Motor neuron (in vitro differentiated cells): ENCODE results near the gene FARP1. TPM values are rescaled to one million over a fixed set of nuclear protein-coding genes. Genes with fewer than 3 reads are reported as not detected.

ENCODE experiments used
- ATAC-seq, 8 experiments: fragments of 200-7000 bp; cut with Tn5 transposase; replicated peaks in 6 of 8; 2 replicates each; pipeline ENCODE4 v1.8.0; 2021; ENCODE audit warnings: mild to moderate bottlenecking in 8 of 8, moderate library complexity in 8 of 8
- H3K27ac ChIP-seq, 2 donors: fragments of 250-450 bp; sonication (Bioruptor Pico); 2 replicates each; pipeline ENCODE4 v1.9.0; 2021; ENCODE audit warnings: antibody characterized with exemption in 2 of 2, mild to moderate bottlenecking in 2 of 2, moderate library complexity in 1 of 2
- H3K4me1 ChIP-seq, 2 donors: fragments of 250-450 bp; sonication (Bioruptor Pico); replicated peaks in 1 of 2; 2 replicates each; pipeline ENCODE4 v1.6.1; 2021; ENCODE audit warnings: antibody characterized with exemption in 2 of 2, mild to moderate bottlenecking in 2 of 2, moderate library complexity in 1 of 2
- H3K4me3 ChIP-seq, 5 donors: fragments of 250-450 bp; sonication (Bioruptor Pico); 2 replicates each; pipeline ENCODE4 v1.9.0; 2021; ENCODE audit warnings: antibody characterized with exemption in 5 of 5, mild to moderate bottlenecking in 5 of 5, moderate library complexity in 4 of 5
- WGBS, 10 experiments: fragments of 450-650 bp; shearing (Covaris generic); methylation state at CpG; one replicate each; pipeline ENCODE4 v1.0.0; 2022; 5-methylcytosine and 5-hydroxymethylcytosine counted together
- in situ Hi-C, 9 experiments: fragments of 400-800 bp; cut with MboI; loops; one replicate each; pipeline ENCODE4 v1.15.0; 2021; ENCODE audit warnings: low sequenced_read_pairs in 9 of 9, low pct_unique_long_range_greater_than_20kb in 2 of 9; ENCODE audit not compliant: unreplicated experiment in 9 of 9
- total RNA-seq, 8 experiments: library from RNA; unstranded; fragments of 300-600 nt; gene quantifications; 2 replicates each; pipeline versions ENCODE4 v1.2.3 to v1.2.4, GENCODE V29; 2022

FARP1 gene
- total RNA-seq, 8 experiments from 2014 or later, result 6.5 to 349 (median 25.6) TPM

DNA sequence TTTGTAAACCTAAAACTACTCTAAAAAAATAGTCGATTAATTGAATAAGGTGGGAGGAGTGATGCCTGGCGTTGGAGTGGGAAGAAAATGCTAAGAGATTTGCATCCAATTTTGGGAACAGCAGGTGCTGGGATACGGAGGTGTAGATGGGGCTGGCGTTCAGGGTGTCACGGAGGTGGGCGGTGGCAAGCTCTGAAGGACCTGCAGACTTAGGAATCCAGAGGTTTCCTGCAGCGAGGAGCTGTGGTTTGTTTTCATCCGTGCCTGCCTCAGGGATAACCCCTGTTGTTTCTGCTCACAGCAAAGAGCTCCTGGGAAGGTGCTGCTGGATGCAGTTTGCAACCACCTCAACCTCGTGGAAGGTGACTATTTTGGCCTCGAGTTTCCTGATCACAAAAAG, 200.6 kb downstream of the FARP1 start:
- WGBS, 10 experiments, result 48 to 100% (median 91%) methylated on average over 1 to 10 of the region's 10 CpGs; no CpG with 5 or more reads in 2 of the 10 experiments
- no peak for ATAC-seq
- H3K27ac ChIP-seq, result no peak overlapping the region
- in situ Hi-C loops, result no loop called here
- H3K4me1 ChIP-seq, result peaks cover 0 to 4% of the 10 kb centered on the region in 2 donors
- no peak overlapping the region for H3K4me3 ChIP-seq

DNA sequence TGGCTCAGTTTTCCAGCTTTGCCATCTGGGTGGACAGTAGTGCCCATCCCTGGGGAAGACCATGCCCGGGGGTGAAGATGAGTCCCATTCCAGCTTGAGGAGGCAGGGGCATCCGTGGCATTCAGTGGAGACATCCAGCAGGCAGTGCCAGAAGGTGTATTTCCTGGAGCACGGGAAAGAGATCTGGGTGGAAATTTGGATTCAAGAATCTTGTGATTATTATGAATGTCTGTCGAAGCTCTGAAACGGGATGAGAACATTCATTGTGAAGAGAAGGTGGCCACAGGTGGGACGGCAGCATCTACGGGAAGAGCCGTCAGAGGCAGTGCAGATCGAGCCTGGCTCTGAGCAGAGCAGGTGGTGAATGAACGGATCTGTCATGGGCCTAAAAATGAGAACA, 201.5 kb downstream of the FARP1 start:
- Histone ChIP-seq H3K27ac (no peak overlapping the region), H3K4me3 (no peak overlapping the region)

DNA sequence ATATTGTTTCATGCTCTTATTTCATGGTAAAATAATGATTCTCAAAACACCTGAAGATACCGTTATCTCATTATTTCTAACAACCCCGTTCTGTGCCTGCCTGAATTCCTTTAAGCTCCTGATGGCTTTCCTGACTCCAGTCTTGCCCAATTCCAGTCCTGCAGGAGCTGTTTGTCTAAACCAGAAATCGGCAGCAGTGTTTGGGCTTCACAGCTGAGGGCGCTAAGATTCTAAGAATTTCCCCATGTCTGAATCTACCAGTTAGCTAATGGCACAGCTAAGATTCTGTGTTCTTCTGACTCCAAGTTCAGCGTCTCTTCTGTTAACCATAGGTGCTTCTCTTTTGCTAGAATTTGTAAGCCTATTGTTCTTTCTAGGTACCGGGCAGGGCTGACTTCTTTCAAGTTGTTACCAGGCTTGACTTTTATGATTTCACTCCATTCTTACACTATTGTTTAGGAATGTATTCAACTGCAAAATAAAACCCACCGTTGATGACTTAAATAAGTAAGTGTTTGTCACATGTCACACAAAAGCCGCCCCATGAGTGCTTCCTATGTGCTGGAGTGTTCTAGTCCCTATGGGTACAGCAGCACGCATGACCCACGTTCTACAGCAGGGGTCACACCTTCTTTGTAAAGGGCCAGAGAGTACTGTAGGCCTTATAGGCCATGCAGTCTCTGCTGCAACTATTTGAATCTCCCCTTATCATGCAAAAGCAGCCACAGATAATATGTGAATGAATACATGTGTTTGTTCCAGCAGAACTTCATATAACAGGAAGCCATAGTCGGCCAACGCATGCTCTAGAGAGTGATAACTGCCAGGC, 202.4 kb downstream of the FARP1 start:
- ATAC-seq, result peak in 3 of 8 experiments; percentile 11 to 45 (median 44)
- 38 to 100% (median 73%) methylated on average over 1 to 11 of the region's 12 CpGs; no CpG with 5 or more reads in 1 of the 10 experiments for WGBS, 10 experiments
- Histone ChIP-seq H3K4me3 (no peak overlapping the region), H3K27ac (no peak overlapping the region), H3K4me1 (no peaks in the 10 kb centered on the region)
- in situ Hi-C loops, result no loop called here

More for the DNA sequence above, 201.5 kb downstream of the FARP1 start:
- 20 to 100% (median 94%) methylated on average over 1 to 9 of the region's 10 CpGs; no CpG with 5 or more reads in 3 of the 10 experiments for WGBS, 10 experiments
- in situ Hi-C loops, result no loop called here
- ATAC-seq, result no peak
- no peaks in the 10 kb centered on the region for H3K4me1 ChIP-seq

DNA sequence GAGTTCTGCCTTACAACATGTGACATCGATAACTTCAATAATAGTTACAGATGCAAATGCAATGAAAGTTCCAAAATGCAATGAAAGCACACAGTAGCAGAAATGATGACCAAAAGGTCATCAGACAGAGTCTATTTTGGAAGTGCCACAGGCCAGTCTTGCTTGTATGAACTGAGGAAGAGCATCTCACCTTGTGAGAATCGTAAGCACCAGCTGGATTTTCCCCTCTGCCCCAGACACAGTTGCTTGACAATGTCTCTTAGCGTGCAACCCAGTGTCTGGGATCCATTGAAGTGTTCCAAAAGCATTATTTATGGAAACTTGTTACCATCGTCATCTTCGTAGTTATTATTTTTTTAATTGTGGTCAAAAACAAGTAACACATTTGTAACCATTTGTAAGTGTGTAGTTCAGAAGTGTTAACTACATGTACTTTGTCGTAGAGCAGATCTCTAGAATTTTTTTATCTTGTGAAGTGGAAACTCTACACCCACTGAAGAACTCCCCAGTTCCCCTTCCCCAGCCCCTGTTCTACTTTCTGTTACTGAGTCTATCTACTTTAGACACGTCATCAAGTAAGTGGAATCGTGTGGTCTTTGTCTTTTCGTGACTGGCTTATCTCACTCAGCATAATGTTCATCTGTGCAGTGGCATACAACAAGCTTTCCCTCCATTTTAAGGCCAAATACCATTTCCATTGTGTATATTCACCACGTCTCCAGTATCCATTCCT, 204.2 kb downstream of the FARP1 start:
- no peak for ATAC-seq
- WGBS, 10 experiments, result 48 to 95% (median 87%) methylated on average over 1 to 8 of the region's 10 CpGs; no CpG with 5 or more reads in 2 of the 10 experiments

DNA sequence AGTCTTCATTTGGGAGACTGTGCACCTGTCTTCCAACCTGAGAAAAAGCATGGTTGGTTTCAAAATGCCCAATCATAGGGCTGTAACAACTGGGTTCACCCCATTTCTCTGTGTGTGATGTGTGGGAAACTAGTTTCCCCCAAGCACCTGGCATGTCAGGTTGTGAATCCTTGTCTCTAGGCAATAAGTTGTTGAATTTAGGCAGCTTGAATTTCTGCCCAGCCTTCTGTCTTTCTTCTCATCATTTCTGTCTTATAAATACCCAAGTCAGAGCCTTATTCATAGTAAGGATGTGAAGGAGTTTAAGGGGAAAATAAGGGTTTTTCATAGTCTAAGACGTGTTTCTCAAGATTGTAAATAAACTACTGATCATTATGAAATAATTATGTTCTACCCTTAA, 204.9 kb downstream of the FARP1 start:
- H3K4me1 ChIP-seq, result no peaks in the 10 kb centered on the region
- WGBS, 10 experiments, result 40 to 100% (median 100%) methylated on average over 1 of the region's 1 CpG; no CpG with 5 or more reads in 2 of the 10 experiments

More for the DNA sequence above, 204.2 kb downstream of the FARP1 start:
- no peak overlapping the region for H3K27ac ChIP-seq
- no peaks in the 10 kb centered on the region for H3K4me1 ChIP-seq
- no peak overlapping the region for H3K4me3 ChIP-seq
- in situ Hi-C loops, result no loop called here

DNA sequence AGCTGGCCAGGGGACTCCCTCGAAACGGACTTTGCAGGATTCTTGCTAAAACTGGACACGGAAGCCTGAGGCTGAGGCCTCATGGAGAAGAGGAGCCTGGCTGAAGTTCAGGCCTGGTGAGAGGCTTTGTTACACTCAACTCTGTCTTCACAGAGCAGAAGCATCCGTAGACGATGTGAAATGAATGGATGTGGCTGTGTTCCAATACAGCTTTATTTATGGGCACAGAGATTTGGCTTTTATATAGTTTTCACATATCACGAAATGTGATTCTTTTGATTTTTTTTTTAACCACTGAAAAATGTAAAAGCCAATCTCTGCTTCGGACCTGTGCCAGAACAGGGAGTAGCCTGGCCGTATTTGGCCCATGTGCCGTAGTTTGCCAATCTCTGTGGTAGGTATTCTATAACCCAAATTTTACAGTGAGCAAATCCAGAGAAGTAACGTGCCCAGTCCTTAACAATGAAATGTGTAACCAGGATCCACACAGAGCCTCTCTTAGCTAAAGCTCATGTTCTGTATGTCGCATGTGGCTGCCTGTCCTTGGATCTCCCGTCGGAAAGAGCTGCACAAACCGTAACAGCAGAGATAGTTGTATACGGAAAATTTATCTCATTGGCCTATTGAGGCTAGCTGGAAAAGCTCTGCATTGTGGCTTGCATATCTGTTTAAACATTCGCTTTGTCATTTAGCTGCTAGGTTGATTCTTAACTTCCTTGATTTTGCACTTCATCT, 205.7 kb downstream of the FARP1 start:
- WGBS, 10 experiments, result 55 to 100% (median 92%) methylated on average over 3 to 13 of the region's 16 CpGs
- no peak overlapping the region for H3K27ac ChIP-seq
- no peak overlapping the region for H3K4me3 ChIP-seq
- H3K4me1 ChIP-seq, result no peaks in the 10 kb centered on the region
- in situ Hi-C loops, result no loop called here
- no peak for ATAC-seq

More for the DNA sequence above, 204.9 kb downstream of the FARP1 start:
- no peak overlapping the region for H3K4me3 ChIP-seq
- ATAC-seq, result no peak
- in situ Hi-C loops, result no loop called here
- no peak overlapping the region for H3K27ac ChIP-seq

DNA sequence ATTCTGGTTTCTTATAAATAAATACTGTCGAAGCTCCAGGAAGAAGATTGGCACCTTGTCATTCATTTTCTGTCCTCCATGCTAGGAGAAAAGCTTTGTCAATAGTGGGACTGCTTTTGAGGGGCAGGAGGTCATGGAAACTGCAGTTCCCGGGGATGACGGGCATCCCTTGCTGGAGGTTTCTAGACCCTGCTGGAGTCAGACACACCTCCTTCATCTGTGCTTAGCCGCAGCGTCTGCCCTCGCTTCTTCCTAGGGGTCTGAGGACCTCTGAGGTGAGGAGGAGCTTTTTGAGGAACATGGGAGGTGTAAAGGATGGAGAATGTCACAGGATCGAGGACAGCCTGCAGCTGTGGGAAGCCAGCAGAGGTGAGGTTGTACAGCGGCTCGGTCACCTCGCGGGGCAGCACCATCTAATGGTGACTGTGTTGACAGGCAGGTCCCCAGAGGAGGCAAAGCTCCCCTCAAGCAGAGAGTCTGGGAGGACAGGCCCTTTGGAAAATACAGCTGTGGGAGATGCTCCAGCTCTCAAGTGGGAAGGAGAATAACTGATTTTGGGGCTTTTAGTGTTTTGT, 206.9 kb downstream of the FARP1 start:
- Histone ChIP-seq H3K27ac (no peak overlapping the region), H3K4me1 (no peaks in the 10 kb centered on the region), H3K4me3 (no peak overlapping the region)
- ATAC-seq, result peak in 5 of 8 experiments; percentile 76 to 87 (median 81)
- WGBS, 10 experiments, result 58 to 92% (median 67%) methylated on average over 1 to 11 of the region's 11 CpGs; no CpG with 5 or more reads in 1 of the 10 experiments
- in situ Hi-C loops, result no loop called here

DNA sequence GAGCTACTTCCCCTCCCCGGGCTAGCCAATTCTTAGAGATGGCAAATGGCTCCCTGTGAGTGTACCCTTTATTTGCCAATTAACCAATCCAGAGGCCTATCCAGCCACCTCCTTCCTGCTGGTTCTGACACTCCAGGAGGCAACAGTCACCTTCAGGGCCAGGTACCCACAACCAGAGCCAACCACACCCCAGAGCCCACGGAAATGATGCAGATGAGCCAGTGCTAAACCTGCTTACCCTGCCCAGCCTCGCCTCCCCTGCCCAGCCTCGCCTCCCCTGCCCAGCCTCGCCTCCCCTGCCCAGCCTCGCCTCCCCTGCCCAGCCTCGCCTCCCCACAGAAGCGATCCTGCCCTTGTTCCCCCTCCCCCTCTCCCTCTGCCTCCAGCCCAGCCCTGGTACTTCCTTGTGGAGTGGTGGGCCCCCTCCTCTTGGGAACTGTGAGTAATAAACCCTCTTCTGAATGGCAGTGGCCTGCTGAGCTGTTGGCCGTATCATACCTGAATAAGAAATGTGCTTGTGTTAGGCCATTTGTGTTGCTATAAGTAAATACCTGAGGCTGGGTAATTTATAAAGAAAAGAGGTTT, 207.9 kb downstream of the FARP1 start:
- ATAC-seq, result no peak
- WGBS, 10 experiments, result 100% methylated on average over 1 to 2 of the region's 9 CpGs; no CpG with 5 or more reads in 5 of the 10 experiments
- H3K27ac ChIP-seq, result no peak overlapping the region
- in situ Hi-C loops, result no loop called here
- no peaks in the 10 kb centered on the region for H3K4me1 ChIP-seq
- no peak overlapping the region for H3K4me3 ChIP-seq

DNA sequence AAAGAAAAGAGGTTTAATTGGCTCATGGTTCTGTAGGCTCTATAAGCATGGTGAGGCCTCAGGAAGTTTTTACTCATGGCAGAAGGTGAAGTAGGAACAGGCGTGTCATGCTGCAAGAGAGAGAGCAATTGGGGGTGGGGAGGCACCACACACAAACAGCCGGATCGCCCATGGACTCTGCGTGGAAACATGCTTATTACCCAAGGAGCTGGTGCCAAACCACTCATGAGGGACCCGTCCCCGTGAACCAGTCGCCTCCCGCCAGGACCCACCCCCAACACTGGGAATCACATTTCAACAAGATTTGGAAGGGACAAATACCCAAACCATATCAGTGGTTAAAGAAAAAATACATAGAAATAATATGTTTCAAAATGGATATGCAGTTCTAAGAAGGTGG, 208.7 kb downstream of the FARP1 start:
- WGBS, 10 experiments, result 80 to 100% (median 93%) methylated on average over 1 to 5 of the region's 8 CpGs; no CpG with 5 or more reads in 2 of the 10 experiments
- ATAC-seq, result no peak
- H3K4me1 ChIP-seq, result no peaks in the 10 kb centered on the region
- H3K27ac ChIP-seq, result no peak overlapping the region
- in situ Hi-C loops, result no loop called here
- H3K4me3 ChIP-seq, result no peak overlapping the region

DNA sequence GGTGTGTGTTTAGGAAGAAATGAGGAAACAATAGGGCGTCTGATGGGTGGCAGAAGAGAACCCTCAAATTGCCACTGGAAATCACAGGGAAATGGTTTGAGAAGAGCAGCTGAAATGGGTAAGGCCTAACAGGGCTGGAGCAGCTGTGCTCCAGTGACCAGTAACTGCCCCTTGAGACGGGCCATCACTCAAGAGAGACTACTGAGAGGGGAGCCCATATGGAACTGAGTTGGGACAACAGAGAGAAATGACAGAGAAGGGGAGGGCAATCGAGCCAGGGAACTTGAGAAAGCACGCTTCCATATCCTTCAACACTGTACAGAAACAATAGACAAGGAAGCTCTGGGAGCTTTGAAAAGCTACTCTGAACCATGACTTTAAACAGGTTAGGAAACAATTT, 209.3 kb downstream of the FARP1 start:
- H3K4me3 ChIP-seq, result no peak overlapping the region
- in situ Hi-C loops, result no loop called here
- WGBS, 10 experiments, result 76 to 100% (median 94%) methylated on average over 1 to 4 of the region's 4 CpGs; no CpG with 5 or more reads in 1 of the 10 experiments
- no peaks in the 10 kb centered on the region for H3K4me1 ChIP-seq
- no peak overlapping the region for H3K27ac ChIP-seq
- ATAC-seq, result no peak

DNA sequence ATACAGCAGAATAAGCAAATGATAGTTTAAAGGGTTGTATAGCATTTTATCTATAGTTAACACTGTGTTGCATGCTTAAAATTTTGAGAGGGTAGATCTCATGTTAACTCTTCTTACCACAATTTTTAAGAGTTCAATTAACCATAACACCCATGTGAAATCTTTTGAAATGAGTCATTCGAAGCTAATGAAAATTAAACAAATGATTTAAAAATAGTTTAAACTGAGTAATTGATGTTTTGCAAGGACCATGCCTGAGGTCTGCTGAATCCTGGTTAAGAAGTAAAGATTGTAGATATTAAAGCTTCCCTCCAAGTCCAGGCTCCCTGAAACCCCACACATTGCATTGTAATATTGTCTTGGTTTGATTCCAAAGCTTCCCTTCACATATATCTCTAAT, 210.9 kb downstream of the FARP1 start:
- Histone ChIP-seq H3K4me1 (no peaks in the 10 kb centered on the region), H3K27ac (no peak overlapping the region), H3K4me3 (no peak overlapping the region)
- no peak for ATAC-seq
- 0 to 100% (median 60%) methylated on average over 1 of the region's 1 CpG; no CpG with 5 or more reads in 2 of the 10 experiments for WGBS, 10 experiments
- in situ Hi-C loops, result no loop called here

DNA sequence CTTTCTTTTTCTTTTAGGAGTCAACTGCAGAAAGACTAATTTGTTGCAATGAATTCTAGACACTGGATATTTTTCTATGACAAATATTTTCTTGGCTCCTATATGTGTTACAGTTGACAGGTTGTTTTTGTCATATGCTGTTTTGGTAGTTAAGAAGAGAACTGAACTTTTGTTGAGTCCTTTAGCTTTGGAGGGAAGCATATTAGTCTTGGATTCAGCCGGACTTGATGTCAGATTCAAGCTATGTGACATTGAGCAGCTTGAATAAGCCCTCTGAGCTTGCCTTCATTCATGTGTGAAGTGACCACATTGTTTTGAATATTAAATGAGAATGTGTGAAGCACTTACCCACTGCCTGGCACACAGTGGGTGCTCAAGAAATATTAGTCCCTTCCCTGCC, 216.0 kb downstream of the FARP1 start:
- in situ Hi-C loops, result no loop called here
- no peak for ATAC-seq
- H3K27ac ChIP-seq, result no peak overlapping the region
- H3K4me1 ChIP-seq, result no peaks in the 10 kb centered on the region
- H3K4me3 ChIP-seq, result no peak overlapping the region
- 57 to 92% (median 88%) methylated on average over 1 of the region's 1 CpG; no CpG with 5 or more reads in 3 of the 10 experiments for WGBS, 10 experiments
